ENCODE data around the gene USF2.

USF2 gene

DNA sequence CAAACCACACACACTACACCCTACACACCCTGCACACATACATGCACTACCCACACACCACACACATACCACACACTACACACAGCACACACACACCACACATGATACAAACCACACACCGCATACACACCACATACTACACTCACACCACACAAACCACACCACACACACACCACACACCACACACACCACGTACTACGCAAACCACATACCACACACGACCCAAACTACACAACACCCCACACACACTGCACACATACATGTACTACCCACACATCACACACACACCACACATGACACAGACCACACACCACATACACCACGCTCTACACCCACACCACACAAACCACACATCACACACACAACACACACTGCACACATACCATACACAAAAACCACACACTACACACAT lies 29.8 kb downstream of the USF2 start:
- DNase-seq, result no peak

DNA sequence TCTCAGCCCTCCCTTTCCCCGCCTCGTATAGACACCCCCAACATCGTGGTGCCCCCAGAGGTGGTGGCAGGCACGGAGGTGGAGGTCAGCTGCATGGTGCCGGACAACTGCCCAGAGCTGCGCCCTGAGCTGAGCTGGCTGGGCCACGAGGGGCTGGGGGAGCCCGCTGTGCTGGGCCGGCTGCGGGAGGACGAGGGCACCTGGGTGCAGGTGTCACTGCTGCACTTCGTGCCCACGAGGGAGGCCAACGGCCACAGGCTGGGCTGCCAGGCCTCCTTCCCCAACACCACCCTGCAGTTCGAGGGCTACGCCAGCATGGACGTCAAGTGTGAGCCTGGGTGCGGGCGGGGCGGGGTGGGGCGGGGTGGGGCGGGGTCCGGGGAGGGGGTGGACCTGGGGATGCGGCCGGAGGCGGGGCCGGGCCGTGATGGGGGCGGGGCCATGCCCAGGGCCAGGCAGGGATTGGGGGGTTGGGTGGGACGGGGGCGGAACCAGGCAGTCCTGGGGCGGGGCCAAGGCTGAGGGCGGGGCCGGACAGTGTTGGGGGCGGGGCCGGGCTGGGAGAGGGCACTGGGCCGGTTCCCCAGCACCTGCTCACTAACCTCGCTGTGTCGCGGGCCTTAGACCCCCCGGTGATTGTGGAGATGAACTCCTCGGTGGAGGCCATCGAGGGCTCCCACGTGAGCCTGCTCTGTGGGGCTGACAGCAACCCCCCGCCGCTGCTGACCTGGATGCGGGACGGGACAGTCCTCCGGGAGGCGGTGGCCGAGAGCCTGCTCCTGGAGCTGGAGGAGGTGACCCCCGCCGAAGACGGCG lies 31.0 kb downstream of the USF2 start:
- no peak for DNase-seq

DNA sequence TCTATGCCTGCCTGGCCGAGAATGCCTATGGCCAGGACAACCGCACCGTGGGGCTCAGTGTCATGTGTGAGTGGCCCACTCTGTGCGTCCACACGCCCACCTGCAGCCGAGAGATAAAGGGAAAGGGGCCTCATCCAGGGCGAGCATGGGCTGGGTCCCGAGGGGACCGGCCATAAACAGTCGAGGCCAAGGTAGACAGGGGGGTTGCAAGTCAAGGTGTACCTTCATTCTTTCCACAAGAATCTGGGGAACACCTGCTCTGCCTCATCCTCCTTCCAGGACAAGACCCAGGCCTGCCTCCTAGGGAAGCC lies 31.5 kb downstream of the USF2 start:
- DNase-seq, result no peak

DNA sequence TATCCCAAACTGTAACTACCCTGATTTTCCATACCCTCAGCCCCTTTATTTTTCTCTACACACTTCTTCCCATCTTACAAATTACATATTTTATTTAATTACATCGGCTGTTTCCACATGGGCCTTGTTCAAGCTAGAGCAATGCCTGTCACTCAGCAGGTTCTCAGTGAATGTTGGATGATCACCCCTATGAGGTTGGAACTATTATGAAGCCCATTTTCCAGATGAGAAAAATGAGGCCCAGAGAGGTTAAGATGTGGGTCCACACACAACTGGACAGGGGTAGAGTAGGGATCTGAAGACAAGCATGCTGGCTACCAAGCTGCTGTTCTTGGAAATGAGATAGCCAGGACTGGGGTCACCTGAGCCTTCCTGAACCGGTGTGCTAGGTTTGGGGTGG lies 33.2 kb downstream of the USF2 start:
- DNase-seq, result no peak

DNA sequence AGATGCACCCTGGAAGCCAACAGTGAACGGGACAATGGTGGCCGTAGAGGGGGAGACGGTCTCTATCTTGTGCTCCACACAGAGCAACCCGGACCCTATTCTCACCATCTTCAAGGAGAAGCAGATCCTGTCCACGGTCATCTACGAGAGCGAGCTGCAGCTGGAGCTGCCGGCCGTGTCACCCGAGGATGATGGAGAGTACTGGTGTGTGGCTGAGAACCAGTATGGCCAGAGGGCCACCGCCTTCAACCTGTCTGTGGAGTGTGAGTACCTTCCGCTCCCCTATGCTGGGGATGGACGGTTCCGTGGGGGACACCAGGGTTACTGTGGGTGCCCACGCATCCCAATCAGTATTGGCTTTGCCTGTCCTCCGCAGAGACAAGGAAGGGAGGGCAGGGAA lies 33.7 kb downstream of the USF2 start:
- no peak for DNase-seq

DNA sequence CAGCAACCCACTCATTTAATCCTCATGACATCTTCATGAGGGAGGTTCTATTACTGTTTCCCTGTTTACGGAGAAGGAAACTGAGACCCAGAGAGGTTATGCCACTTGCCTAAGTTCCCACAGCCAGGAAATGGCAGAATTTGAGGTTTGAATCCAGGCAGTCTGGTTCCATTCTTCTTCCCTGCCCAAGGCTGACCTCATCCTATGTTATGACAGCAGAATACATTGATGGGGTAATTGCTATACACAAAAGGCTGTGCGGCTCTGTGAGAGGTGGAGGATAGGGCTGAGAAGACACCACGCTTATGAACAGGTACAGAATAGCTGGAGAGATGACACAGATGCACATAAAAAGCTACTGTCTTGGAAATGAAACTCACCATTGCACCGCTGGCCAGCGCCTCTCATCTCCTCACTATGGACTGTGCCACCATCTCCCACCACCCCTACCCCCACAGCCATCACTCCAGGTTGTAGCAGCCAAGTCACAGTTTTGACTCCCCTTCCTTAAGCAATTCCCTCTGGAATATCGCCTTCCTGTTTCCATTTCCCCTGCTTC lies 34.7 kb downstream of the USF2 start:
- DNase-seq, result no peak

DNA sequence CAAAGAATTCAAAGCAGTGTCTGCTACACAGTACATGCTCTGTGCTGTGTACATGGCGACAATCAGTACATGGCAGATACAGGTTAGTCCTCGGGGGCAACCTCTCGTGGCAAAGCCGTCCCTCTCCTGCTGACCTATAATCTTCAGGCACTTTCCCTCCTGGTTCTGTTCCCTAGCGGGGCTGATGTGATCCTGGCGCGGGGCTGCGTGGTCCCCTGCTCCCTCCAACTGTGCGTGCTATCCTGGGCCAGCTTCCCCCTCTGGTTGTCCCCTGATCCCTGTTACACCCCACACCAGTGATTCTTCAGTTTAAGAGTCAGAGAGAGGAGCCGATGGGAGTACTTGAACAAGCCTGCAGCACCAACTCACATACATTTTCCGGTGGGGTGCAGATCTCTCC lies 35.3 kb downstream of the USF2 start:
- no peak for DNase-seq

DNA sequence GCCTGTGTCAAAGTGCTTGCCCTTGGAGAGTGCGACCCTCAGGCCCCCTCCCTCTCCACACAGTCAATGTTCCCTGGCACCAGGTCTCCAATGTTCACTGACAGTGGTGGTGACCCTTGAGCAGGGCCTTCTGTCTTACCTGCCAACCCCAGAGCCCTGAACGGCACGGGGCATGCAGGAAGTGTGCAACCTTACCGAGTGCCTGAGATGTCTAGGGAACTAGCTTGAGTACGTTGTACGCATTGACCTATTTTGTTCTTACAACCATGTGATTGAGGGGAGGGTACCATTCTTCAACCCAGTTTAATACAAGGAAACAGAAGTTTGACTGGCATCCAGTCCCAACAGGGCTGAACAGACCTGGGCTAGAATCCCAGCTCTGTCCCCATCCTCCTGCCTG lies 36.4 kb downstream of the USF2 start:
- DNase-seq, result no peak

DNA sequence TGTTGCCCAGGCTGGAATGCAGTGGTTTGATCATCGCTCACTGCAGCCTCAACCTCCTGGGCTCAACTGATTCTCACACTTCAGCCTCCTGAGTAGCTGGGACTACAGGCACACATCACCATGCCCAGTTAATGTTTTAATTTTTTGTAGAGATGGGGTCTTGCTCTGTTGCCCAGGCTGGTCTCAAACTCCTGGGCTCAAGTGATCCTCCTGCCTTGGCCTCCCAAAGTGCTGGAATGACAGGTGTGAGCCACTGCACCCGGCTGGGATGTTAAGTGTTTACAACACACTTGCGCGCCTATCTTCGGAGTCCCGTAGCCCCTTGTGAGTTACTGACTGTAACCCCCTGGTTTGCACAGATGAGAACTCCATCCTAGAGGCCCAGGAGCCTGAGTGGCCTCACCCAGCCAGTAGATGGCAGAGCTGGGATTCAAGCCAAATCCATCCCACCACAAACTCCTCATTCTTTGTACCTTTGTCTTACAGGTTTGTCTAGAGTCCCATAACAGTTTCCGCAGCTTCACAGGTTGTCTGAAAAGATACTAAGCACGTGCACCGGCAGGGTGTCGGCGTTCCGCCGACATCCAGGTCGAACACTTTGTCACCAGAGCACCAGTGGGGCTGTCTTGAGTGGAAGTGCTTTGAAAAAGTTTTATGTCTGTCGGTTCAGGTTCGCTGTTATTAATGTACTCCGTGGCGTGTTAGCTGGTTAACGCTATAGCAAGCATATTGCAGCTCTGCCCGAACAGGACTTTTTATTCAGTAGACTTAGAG lies 37.9 kb downstream of the USF2 start:
- no peak for DNase-seq

DNA sequence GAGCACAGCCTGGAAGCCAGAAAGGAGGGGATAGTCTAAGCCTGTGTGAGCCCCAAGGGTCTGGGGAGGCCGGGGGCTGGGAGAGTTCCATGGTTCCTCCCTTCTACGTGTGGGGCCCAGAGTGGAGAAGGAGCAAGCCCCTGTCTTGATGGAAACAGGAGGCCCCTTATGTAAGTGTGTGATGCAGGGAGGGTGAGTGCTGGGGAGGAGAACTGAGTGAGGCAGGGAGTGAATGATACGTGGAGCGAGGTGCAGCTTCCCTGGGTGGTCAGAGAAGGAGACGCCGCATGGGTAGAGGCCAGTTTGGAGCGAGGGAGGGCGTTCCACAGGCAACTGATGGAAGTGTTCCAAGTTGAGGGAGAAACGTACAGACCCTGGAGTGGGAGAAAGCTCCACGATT lies 39.2 kb downstream of the USF2 start:
- no peak for DNase-seq

DNA sequence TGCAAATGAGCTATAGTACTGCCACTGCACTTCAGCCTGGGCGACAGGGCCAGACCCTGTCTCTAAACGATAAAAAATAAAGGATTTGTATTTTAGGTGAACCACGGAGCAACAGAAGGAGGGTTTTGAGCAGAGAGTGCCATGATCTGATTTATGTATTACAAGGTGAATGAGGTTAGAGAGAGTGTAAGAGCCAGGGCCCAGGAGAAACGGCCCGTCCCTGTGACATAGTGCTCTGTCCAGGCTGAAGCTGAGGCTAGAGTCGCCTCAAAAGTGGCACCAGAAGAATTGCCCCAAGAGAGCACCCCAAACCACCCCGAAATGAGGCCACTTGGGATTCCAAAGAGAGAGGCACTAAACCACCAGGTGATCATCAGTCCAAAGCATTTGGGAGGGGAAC lies 40.1 kb downstream of the USF2 start:
- DNase-seq, result peak; percentile 46

DNA sequence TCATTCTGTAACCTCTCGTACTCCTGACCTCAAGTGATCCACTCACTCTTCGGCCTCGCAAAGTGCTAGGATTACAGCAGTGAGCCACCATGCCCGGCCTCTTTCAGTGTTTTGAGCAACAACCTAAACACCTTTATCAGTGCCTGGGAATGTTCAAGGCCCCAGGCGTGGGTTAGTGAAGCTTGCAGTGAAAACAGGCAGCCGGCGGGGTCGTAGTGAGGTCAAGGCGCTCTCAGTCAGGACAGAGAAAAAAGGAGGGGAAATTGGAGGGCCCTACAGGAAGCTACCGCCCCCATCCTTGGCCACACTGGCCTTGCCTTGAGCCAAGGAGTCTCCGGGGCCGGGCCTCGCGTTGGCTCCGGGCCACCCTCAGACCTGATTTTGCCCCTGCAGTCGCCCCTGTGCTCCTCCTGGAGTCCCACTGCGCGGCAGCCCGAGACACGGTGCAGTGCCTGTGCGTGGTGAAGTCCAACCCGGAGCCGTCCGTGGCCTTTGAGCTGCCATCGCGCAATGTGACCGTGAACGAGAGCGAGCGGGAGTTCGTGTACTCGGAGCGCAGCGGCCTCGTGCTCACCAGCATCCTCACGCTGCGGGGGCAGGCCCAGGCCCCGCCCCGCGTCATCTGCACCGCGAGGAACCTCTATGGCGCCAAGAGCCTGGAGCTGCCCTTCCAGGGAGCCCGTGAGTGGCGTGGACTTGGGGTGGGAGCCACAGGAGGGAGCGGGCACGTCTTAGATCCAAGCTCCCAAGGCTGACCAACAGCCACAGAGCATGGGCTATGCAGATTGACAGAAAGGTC lies 40.9 kb downstream of the USF2 start:
- peak; percentile 78 for DNase-seq

DNA sequence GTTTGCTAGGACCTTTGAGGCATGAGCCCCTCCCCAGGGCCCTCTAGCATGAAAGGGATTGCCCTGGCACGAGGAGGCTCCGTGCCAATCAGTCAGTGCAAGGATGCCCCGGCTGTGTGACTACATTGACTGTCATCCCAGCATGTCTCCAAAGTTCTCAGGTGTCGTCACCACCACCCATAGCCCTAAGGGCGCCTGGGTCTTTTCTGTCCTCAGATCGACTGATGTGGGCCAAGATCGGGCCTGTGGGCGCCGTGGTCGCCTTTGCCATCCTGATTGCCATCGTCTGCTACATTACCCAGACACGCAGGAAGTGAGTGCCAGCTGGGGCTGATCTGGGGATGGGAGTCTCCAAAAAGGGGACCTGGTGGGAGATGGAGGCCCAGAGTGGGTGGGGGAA lies 41.6 kb downstream of the USF2 start:
- DNase-seq, result no peak

DNA sequence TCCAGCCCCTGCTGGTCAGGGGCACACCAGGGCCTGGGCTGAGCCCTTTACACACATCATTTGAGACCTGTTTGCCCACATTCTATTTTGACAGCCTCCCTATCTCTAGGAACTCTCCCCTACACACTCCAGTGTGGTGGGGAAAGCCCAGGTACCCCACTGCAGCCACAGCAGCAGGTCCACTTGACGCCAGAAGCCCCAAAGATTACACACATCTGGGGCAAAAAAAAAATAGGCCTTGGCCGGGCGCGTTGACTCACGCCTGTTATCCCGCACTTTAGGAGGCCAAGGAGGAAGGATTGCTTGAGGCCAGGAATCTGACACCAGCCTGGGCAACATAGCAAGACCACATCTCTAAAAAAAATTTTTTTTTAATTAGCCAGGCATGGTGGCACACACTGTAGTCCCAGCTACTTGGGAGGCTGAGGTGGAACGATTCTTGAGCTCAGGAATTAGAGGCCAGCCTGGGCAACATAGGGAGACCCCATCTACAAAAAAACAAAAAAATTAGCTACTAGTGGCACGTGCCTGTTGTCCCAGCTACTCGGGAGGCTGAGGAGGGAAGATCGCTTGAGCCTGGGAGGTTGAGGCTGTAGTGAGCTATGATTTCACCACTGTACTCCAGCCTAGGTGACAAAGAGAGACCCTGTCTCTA lies 42.2 kb downstream of the USF2 start:
- no peak for DNase-seq

DNA sequence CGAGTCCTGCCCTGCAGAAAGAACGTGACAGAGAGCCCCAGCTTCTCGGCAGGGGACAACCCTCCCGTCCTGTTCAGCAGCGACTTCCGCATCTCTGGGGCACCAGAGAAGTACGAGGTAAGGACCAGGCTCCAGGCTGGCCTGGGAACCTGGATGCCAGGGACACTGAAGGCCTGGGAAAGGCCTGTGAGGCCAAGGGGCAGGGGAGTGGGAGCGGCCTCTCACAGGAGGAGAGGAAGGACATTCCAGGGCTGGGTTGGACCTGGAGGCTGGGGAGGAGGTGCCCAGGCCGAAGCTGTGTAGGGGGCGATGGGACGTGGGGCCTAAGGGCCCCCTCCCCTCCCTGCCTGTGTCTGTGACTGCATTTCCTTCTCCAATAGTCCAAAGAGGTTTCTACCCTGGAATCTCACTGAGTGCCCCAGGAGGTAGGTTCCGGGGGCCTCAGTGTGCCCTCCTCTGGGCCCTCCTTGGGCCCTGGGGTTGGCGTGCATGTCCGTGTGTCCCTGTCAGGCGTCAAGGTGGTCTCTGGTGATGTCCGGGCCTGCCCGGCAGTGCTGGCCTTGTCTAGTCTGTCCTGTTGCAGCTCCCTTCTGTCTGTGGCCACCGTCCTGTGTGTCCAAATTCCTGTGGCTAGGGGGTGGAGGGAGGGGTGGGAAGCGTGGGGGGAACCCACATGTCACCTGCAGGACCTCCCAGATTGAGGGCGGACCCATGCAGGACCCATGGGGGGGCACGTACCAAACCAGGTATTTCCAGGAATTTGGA lies 43.3 kb downstream of the USF2 start:
- DNase-seq, result no peak

DNA sequence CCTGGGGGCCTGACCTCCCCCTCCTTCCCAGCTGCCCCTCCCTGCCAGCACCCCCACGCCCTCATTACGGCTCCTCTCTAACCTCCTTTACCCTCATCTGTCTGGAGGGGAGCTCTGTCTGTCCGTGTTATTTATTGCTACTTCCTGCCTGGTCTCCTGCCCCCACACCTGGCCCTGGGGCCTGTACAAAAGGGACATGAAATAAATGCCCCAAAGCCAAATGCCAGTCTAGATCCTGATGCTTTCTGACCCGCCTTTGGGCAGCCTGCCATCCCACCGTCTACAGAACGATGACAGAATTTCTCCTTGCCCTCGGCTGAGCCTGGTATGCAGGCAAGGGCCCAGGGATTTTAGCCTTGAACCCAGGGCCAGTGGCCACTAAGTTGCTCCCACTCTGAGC lies 44.8 kb downstream of the USF2 start:
- no peak for DNase-seq

DNA sequence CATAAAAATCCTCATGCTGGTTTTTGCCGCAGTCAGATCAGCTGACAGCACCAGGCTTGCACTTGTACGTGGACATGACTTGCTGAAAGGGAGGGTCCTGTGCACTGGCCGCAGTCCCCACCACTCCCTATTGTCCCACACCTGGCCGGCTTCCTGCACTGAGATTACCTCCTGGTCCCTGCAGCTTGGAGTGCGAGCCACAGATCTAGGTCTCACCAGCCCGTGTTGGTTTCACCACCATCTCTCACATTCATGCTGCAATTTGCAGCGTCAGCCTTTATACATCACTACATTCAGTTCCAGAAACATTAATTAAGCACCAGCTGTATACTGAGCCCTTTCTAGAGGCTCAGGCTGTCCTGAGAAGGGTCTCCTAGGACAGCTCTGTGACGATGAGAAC lies 45.3 kb downstream of the USF2 start:
- no peak for DNase-seq

DNA sequence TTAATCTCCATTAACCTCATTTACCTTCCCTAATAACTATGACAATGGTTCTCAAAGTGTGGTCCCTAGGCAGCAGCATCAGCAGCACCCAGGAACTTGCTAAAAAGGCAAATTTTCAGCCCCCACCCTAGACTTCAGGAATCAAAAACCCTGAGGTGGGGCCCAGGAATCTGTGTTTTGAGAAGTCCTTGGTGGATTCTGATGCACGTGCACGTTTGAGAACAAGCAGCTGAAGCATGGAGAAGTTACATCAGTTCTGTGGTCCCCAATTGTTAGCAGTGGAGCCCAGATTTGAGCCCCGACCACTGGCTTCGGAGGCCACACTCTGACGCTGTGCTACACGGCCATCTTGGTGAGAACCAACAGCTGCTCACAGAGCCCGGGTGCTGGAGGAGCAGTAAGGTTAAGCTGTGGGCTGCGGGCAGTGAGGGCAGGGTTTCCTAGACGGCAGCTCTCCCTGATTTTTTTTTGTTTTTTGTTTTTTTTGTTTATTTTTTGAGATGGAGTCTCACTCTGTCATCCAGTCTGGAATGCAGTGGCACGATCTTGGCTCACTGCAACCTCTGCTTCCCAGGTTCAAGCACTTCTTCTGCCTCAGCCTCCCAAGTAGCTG lies 46.2 kb downstream of the USF2 start:
- DNase-seq, result no peak

DNA sequence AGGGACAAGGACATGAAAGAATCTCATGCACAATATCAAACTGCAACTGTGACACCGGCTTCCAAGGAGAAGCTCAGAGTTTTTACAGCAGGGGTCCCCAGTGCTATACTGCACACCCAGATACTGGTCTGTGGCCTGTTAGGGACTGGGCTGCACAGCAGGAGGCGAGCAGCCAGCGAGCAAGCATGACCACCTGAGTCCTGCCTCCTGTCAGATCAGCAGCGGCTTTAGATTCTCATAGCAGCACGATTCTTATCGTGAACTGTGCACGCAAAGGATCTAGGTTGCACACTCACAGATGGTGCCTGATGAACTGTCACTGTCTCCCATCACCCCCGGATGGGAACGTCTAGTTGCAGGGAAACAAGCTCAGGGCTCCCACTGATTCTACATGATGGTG lies 47.1 kb downstream of the USF2 start:
- DNase-seq, result no peak

DNA sequence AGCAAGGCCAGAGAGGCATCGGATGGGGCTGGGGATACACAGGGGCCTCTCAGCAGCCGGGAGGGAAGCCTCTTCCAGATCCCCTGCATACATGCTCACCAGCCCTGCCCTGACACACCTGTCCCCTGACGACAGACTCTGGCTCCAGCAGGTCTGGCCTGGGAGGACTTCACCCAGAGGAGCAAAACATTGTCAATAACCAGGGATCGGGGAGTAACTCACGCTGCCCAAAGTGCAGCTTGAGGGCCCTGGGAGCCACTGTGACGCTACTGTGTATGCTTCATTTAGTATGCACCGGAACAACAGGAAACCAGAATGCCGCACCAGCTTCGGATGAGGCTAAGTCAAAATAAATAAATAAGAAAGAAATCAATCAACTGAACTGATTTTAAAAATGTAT lies 47.8 kb downstream of the USF2 start:
- DNase-seq, result no peak

DNA sequence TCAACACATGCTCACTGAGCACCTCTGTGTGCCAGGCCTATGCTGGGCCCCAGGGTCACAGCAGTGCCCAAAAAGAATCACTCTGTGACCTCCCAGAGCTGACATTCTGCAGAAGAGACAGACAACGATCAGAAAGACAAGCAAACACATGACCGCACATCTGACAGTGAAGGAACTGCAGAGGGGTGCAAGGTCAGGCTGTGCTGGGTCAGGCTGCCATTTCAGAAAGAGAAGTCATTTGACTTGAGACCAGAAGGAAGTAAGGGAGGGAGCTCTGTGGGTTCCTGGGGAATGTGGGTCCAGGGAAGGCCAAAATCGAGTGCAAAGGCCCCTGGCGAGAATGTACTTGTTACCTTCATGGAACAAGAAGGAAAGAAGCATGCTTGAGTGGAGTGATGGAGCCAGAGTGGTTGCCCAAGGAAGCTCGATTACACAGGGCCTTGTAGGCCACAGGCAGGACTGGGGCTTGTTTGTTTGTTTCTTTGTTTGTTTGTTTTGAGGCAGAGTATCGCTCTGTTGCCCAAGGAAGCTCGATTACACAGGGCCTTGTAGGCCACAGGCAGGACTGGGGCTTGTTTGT lies 48.8 kb downstream of the USF2 start:
- DNase-seq, result no peak
